Ovary (tissue), 9 donors: ENCODE results near the gene MRPL1. TPM values are rescaled to one million over a fixed set of nuclear protein-coding genes. Genes with fewer than 3 reads are reported as not detected.

Experiments used
- DNase-seq, 5 donors: peaks; one replicate each; pipeline ENCODE4 v3.0.0-alpha.2; 2019 to 2020
- H3K27ac ChIP-seq, 2 donors: fragments of 200-600 bp; one replicate each; pipeline versions ENCODE4 v1.5.1 to v1.8.0; 2019 to 2022
- H3K27me3 ChIP-seq: fragments of 200-600 bp; one replicate; pipeline ENCODE4 v1.8.0; 2022
- H3K36me3 ChIP-seq: fragments of 200-600 bp; sonication (generic); one replicate; pipeline ENCODE4 v1.5.1; 2019
- H3K4me1 ChIP-seq: one replicate; pipeline ENCODE4 v1.8.1; 2013; ENCODE audit warnings: mild to moderate bottlenecking, moderate library complexity; ENCODE audit not compliant: insufficient read depth
- H3K4me3 ChIP-seq: fragments of 200-600 bp; sonication (generic); one replicate; pipeline ENCODE4 v1.5.1; 2017
- H3K9me3 ChIP-seq, 2 donors: fragments of 200-600 bp in 1 of 2; sonication (generic) in 1 of 2; one replicate each; pipeline versions ENCODE4 v1.5.1 to v1.8.1; 2013 to 2019; ENCODE audit warnings: mild to moderate bottlenecking in 1 of 2, moderate library complexity in 1 of 2
- EP300 ChIP-seq: sonication (generic); formaldehyde crosslinking; IDR thresholded peaks from one replicate; pipeline ENCODE4 v1.6.1; 2017; ENCODE audit warnings: antibody characterized with exemption
- POLR2A ChIP-seq: fragments of 450-650 bp; IDR thresholded peaks from one replicate; pipeline ENCODE4 v1.6.1; 2017; ENCODE audit warnings: antibody characterized with exemption, mild to moderate bottlenecking, moderate library complexity
- WGBS, 3 donors: extraction: QIAGEN DNeasy Blood & Tissue Kit in 1 of 3; methylation state at CpG; one replicate each; pipeline versions ENCODE4 v1.1.5 to v1.1.7; 2013 to 2017; 5-methylcytosine and 5-hydroxymethylcytosine counted together
- intact Hi-C, 4 donors: fragments of 100-400 bp; cut with DNase I; formaldehyde crosslinking; loops; one replicate each; pipeline versions ENCODE4 v1.11.0 to v1.15.1; 2022 to 2023
- polyA plus RNA-seq, 2 donors: library from polyadenylated mRNA; stranded (reverse); fragments of 200-250 nt in 1 of 2; fragments of 350-450 nt in 1 of 2; fragmentation: Illumina TruSeq in 1 of 2; extraction: RNeasy Lipid Tissue Mini Kit (QIAGEN cat#74804) in 1 of 2; gene quantifications; one replicate each; pipeline ENCODE4 v1.2.3, GENCODE V29; 2013 to 2014
- total RNA-seq, 7 donors: library from RNA; depleted of rRNA in 2 of 7; stranded (reverse); fragments of >200 nt in 2 of 7; fragmentation: NEBNext Ultra II Directional in 3 of 7; extraction: Animal tissue kit (Norgen Biotek cat#: 25700) in 3 of 7; gene quantifications; one replicate each; pipeline versions ENCODE4 v1.1.0 to v1.2.4, GENCODE V29; 2016 to 2023
- TF ChIP-seq, protein P1 (sequence below), 3 donors: fragments of 450-650 bp in 2 of 3; fragments of 200-600 bp in 1 of 3; IDR thresholded peaks; one replicate each; pipeline versions ENCODE4 v1.5.1 to v1.8.0; 2016 to 2022; ENCODE audit warnings: antibody characterized with exemption in 3 of 3, mild to moderate bottlenecking in 1 of 3
- donor health status: DM: no; HTN: no; CAD: no; lungs with moderate emphysema.
- donor health status: DM: no; HTN: no; CAD: no.
- donor health status: Bipolar disorder and iron deficiency.
- donor health status: DM: yes; HTN: yes; CAD: no.
- donor health status: DM: no; HTN: no; CAD: no.
- donor health status: DM: yes; HTN: yes; CAD: no.

Gene MRPL1
- total and polyA plus RNA-seq, 9 donors: 14.5 to 31.4 (median 24.3) TPM

- intact Hi-C loops: no loop called here
- TF ChIP-seq POLR2A (no peak), EP300 (no peak)
- TF ChIP-seq, protein P1, sequence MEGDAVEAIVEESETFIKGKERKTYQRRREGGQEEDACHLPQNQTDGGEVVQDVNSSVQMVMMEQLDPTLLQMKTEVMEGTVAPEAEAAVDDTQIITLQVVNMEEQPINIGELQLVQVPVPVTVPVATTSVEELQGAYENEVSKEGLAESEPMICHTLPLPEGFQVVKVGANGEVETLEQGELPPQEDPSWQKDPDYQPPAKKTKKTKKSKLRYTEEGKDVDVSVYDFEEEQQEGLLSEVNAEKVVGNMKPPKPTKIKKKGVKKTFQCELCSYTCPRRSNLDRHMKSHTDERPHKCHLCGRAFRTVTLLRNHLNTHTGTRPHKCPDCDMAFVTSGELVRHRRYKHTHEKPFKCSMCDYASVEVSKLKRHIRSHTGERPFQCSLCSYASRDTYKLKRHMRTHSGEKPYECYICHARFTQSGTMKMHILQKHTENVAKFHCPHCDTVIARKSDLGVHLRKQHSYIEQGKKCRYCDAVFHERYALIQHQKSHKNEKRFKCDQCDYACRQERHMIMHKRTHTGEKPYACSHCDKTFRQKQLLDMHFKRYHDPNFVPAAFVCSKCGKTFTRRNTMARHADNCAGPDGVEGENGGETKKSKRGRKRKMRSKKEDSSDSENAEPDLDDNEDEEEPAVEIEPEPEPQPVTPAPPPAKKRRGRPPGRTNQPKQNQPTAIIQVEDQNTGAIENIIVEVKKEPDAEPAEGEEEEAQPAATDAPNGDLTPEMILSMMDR (IDR thresholded peaks at IDR 0.05): no peak
- no peak overlapping the region for H3K27ac ChIP-seq
- H3K36me3 ChIP-seq: no peaks in the 10 kb centered on the region
- DNase-seq: no peak
- H3K27me3 ChIP-seq: no peaks in the 10 kb centered on the region
- no peaks in the 10 kb centered on the region for H3K9me3 ChIP-seq
- no peaks in the 10 kb centered on the region for H3K4me1 ChIP-seq
- H3K4me3 ChIP-seq: no peak overlapping the region
- 98 to 100% (median 98%) methylated on average over 1 of the region's 1 CpG for WGBS, 3 donors
Observed at GRCh38 chr4:77950203-77950602, 87.6 kb downstream of the MRPL1 start.

DNA sequence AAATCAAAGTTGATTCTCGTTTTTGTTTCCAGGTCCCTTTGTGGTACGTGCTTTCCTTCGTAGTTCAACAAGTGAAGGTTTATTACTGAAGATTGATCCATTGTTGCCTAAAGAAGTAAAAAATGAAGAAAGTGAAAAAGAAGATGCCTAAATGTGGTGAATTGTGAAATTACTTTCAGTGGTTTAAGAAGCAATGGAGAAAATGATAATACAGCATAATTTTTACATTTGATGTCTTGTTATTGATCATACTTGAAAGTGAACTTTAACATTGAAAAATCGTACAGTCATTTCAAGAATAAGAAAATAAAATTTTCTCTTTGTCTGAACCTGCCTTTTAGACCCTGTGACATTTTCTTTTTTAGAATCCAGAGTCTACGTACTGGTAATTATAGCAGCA lies 89.8 kb downstream of the MRPL1 start:
- no peak for DNase-seq
- no peaks in the 10 kb centered on the region for H3K27me3 ChIP-seq
- no peaks in the 10 kb centered on the region for H3K9me3 ChIP-seq
- WGBS, 3 donors: 77 to 88% (median 87%) methylated on average over 5 of the region's 5 CpGs
- H3K27ac ChIP-seq: no peak overlapping the region
- H3K4me3 ChIP-seq: no peak overlapping the region
- no peak for TF ChIP-seq EP300
- TF ChIP-seq, protein P1 (IDR thresholded peaks at IDR 0.05): no peak
- TF ChIP-seq POLR2A: no peak
- no peaks in the 10 kb centered on the region for H3K36me3 ChIP-seq
- H3K4me1 ChIP-seq: no peaks in the 10 kb centered on the region
- intact Hi-C loops: no loop called here

DNA sequence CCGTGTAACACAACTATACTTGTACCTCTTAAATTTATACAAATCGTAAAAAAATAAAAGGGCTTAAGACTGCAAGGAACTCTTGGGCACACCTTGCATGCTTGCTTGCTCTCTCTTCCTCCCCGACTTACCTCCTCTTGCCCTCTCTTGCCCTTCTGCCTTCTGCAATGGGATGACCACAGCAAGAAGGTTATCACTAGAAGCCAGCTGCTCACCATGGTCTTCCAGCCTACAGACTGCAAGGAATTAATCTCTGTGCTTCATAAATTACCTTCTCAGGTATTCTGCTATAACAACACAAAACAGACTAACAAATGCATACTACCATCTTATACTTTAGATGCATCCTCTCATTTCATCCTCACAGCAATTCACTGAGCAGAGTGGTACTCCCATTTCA lies 92.1 kb downstream of the MRPL1 start:
- H3K4me1 ChIP-seq: no peaks in the 10 kb centered on the region
- TF ChIP-seq EP300 (no peak), POLR2A (no peak)
- TF ChIP-seq, protein P1 (IDR thresholded peaks at IDR 0.05): no peak
- no peaks in the 10 kb centered on the region for H3K36me3 ChIP-seq
- DNase-seq: no peak
- H3K4me3 ChIP-seq: no peak overlapping the region
- 86 to 91% (median 90%) methylated on average over 3 of the region's 3 CpGs for WGBS, 3 donors
- H3K9me3 ChIP-seq: no peaks in the 10 kb centered on the region
- no peak overlapping the region for H3K27ac ChIP-seq
- intact Hi-C loops: no loop called here
- H3K27me3 ChIP-seq: no peaks in the 10 kb centered on the region

- no peak for DNase-seq
- TF ChIP-seq, protein P1 (IDR thresholded peaks at IDR 0.05): no peak
- TF ChIP-seq EP300 (no peak), POLR2A (no peak)
- no peaks in the 10 kb centered on the region for H3K9me3 ChIP-seq
- H3K36me3 ChIP-seq: no peaks in the 10 kb centered on the region
- H3K4me3 ChIP-seq: no peak overlapping the region
- intact Hi-C loops: no loop called here
- WGBS, 3 donors: 82 to 87% (median 85%) methylated on average over 5 of the region's 5 CpGs
- H3K4me1 ChIP-seq: no peaks in the 10 kb centered on the region
- H3K27me3 ChIP-seq: no peaks in the 10 kb centered on the region
- no peak overlapping the region for H3K27ac ChIP-seq
Observed at GRCh38 chr4:77956917-77957316, 94.3 kb downstream of the MRPL1 start.

DNA sequence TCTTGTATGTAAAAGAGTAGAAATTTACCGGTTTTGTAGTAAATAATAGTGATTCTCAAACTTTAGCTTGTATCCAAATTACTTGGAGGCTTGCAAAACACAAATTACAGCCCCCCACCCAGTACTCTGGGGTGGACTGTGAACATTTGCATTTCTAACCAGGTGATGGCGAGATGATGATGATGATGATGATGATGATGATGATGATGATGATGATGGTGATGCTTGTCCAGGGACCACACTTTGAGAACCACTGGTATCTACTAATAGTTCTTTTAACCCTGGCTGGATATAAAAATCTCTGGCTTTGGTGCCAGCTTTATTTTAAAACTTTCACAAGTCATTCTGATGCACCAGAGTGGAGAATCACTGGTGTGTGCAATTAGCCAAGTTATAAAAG lies 96.3 kb downstream of the MRPL1 start:
- Histone ChIP-seq H3K9me3 (no peaks in the 10 kb centered on the region), H3K4me3 (no peak overlapping the region), H3K36me3 (no peaks in the 10 kb centered on the region), H3K27ac (no peak overlapping the region), H3K4me1 (no peaks in the 10 kb centered on the region), H3K27me3 (no peaks in the 10 kb centered on the region)
- 65 to 71% (median 70%) methylated on average over 2 of the region's 2 CpGs for WGBS, 3 donors
- intact Hi-C loops: no loop called here
- TF ChIP-seq POLR2A: no peak
- TF ChIP-seq, protein P1 (IDR thresholded peaks at IDR 0.05): no peak
- no peak for TF ChIP-seq EP300
- no peak for DNase-seq
